Activated B cell treated with CpG ODN at 0.5 μM for 24 hours (primary cell): ENCODE data around the gene AUTS2. TPM values are rescaled to one million over a fixed set of nuclear protein-coding genes. Genes with fewer than 3 reads are reported as not detected.
A peak's percentile ranks its signal among the peaks of the same experiment; 100 is the strongest.

Experiments used
- ATAC-seq: fragments of 200-7000 bp; cut with Tn5 transposase; one replicate; pipeline ENCODE4 v1.10.0; 2021; ENCODE audit warnings: low read depth, mild to moderate bottlenecking, moderate library complexity
- CTCF ChIA-PET: fragments of 350-600 bp; sonication (Branson Sonifier 250); formaldehyde crosslinking; loops from one replicate; lab custom pipeline; 2021; ENCODE audit warnings: antibody characterized with exemption; lab: Charles Lee
- POLR2A ChIA-PET: fragments of 350-600 bp; sonication (Branson Sonifier 250); formaldehyde crosslinking; loops from one replicate; lab custom pipeline; 2021; ENCODE audit warnings: antibody characterized with exemption; lab: Charles Lee
- DNase-seq: peaks from one replicate; pipeline ENCODE4 v3.0.0; 2022
- H3K27ac Mint-ChIP-seq: one replicate; pipeline ENCODE4 v1.8.0; 2020; ENCODE audit warnings: mixed read lengths
- H3K27me3 Mint-ChIP-seq: one replicate; pipeline ENCODE4 v1.8.0; 2021; ENCODE audit warnings: mixed read lengths
- H3K36me3 Mint-ChIP-seq: one replicate; pipeline ENCODE4 v1.8.0; 2021; ENCODE audit warnings: low read depth, mixed read lengths
- H3K4me1 Mint-ChIP-seq: one replicate; pipeline ENCODE4 v1.8.0; 2021; ENCODE audit warnings: mixed read lengths
- H3K4me3 Mint-ChIP-seq: one replicate; pipeline ENCODE4 v1.8.0; 2020; ENCODE audit warnings: mild to moderate bottlenecking, mixed read lengths
- H3K9me3 Mint-ChIP-seq: one replicate; pipeline ENCODE4 v1.8.0; 2020; ENCODE audit warnings: mixed read lengths
- CTCF ChIP-seq: fragments of 200-600 bp; IDR thresholded peaks from one replicate; pipeline ENCODE4 v1.8.0; 2022; ENCODE audit warnings: antibody characterized with exemption, mild to moderate bottlenecking
- intact Hi-C: fragments of 100-400 bp; cut with micrococcal nuclease; formaldehyde crosslinking; loops from one replicate; pipeline ENCODE4 v1.15.1; 2024
- total RNA-seq: library from RNA; stranded (reverse); gene quantifications from 2 replicates; pipeline ENCODE4 v1.2.3, GENCODE V29; 2022

Gene AUTS2
- total RNA-seq, 1 donor from 2014 or later, result 15.9 TPM

GRCh38 chr7:69825113-69825972 lies 227.1 kb downstream of the AUTS2 start:
- peak overlapping the region; percentile 90 for H3K4me3 Mint-ChIP-seq
- peaks cover 4% of the 10 kb centered on the region for H3K36me3 Mint-ChIP-seq
- peak; percentile 18 for ATAC-seq
- DNase-seq, result no peak
- ChIA-PET CTCF (interaction anchor here (0.6 to 2.2 kb wide), 10 partner anchors 19 to 761 kb away, joined by 3 to 8 read pairs (median 3); no protein-coding TSS in a partner anchor), POLR2A (interaction anchor here (0.8 to 3.0 kb wide), 10 partner anchors 12 to 227 kb away, joined by 3 to 34 read pairs (median 4); partner anchors contain the start of gene AUTS2)
- no peaks in the 10 kb centered on the region for H3K27me3 Mint-ChIP-seq
- peak overlapping the region; percentile 96 for H3K27ac Mint-ChIP-seq
- H3K9me3 Mint-ChIP-seq, result no peaks in the 10 kb centered on the region
- peaks cover 72% of the 10 kb centered on the region for H3K4me1 Mint-ChIP-seq
- no peak for TF ChIP-seq CTCF
- intact Hi-C loops, result loop anchor here (2.0 kb wide), 1 partner anchor 63 kb away; no protein-coding TSS in a partner anchor

- DNase-seq, result no peak
- Mint-ChIP-seq H3K9me3 (no peaks in the 10 kb centered on the region), H3K4me3 (peak overlapping the region; percentile 39), H3K27ac (peak overlapping the region; percentile 96), H3K27me3 (no peaks in the 10 kb centered on the region), H3K4me1 (peaks cover 70% of the 10 kb centered on the region), H3K36me3 (peaks cover 4% of the 10 kb centered on the region)
- no peak for TF ChIP-seq CTCF
- POLR2A ChIA-PET, result no interaction called here
- CTCF ChIA-PET, result no interaction called here
- intact Hi-C loops, result no loop called here
- ATAC-seq, result no peak
These were observed 228.0 kb downstream of the AUTS2 start for GRCh38 chr7:69826283-69826682.

GRCh38 chr7:69827140-69827539 lies 228.9 kb downstream of the AUTS2 start:
- H3K27ac Mint-ChIP-seq, result peak overlapping the region; percentile 96
- peaks cover 67% of the 10 kb centered on the region for H3K4me1 Mint-ChIP-seq
- POLR2A ChIA-PET, result interaction anchor here (0.7 to 1.9 kb wide), 3 partner anchors 12 to 19 kb away, joined by 3 to 7 read pairs (median 4); no protein-coding TSS in a partner anchor
- H3K4me3 Mint-ChIP-seq, result peak overlapping the region; percentile 8
- intact Hi-C loops, result no loop called here
- peaks cover 4% of the 10 kb centered on the region for H3K36me3 Mint-ChIP-seq
- ATAC-seq (no peak), DNase-seq (no peak)
- CTCF ChIA-PET, result no interaction called here
- TF ChIP-seq CTCF, result no peak
- H3K27me3 Mint-ChIP-seq, result no peaks in the 10 kb centered on the region
- H3K9me3 Mint-ChIP-seq, result no peaks in the 10 kb centered on the region

- ATAC-seq, result peak; percentile 16
- Mint-ChIP-seq H3K27me3 (no peaks in the 10 kb centered on the region), H3K4me1 (peaks cover 64% of the 10 kb centered on the region), H3K36me3 (peaks cover 9% of the 10 kb centered on the region), H3K9me3 (no peaks in the 10 kb centered on the region), H3K27ac (peak overlapping the region; percentile 96), H3K4me3 (peak overlapping the region; percentile 8)
- CTCF ChIA-PET, result no interaction called here
- no peak for TF ChIP-seq CTCF
- no peak for DNase-seq
- intact Hi-C loops, result no loop called here
- POLR2A ChIA-PET, result interaction anchor here (0.6 to 1.9 kb wide), 4 partner anchors 12 to 196 kb away, joined by 3 to 7 read pairs (median 4); no protein-coding TSS in a partner anchor
These were observed 229.3 kb downstream of the AUTS2 start for GRCh38 chr7:69827558-69827957.

- ChIA-PET POLR2A (no interaction called here), CTCF (no interaction called here)
- Mint-ChIP-seq H3K27me3 (no peaks in the 10 kb centered on the region), H3K4me1 (peaks cover 18% of the 10 kb centered on the region), H3K27ac (no peak overlapping the region), H3K9me3 (no peaks in the 10 kb centered on the region), H3K36me3 (peaks cover 35% of the 10 kb centered on the region), H3K4me3 (no peak overlapping the region)
- no peak for TF ChIP-seq CTCF
- ATAC-seq, result no peak
- intact Hi-C loops, result no loop called here
- no peak for DNase-seq
These were observed 234.1 kb downstream of the AUTS2 start for GRCh38 chr7:69832356-69832755.
